NCI-H2029 (cell line): ENCODE results near the gene SCP2D1.
"Not testable (repeated sequence)": the region's sequence is repeated elsewhere in the genome, so short reads cannot be mapped to it uniquely, and the experiment has no call there.

Experiments used
- DNase-seq: peaks from one replicate; lab custom pipeline; 2025; lab: John Stamatoyannopoulos, UW

Gene SCP2D1

DNA sequence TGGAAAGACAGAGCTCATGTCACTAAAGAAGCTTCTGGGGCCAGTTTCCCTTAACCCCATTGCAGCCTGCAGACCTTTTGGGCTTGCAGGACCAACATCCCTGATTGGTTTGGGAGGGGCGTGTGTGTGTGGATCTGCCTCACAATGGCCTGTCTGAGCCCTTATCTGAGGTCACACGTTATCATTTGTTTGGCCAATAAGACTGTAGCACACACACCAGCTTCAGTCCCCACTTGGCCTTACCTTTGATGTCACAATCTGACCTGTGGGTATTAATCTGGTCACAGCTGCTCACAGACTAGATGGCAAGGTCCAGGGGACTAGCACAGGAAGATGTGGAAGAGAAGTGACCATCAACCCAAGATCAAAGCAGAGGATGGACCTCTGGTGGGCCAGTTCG is at the start of gene SCP2D1:
SCP2D1 (plus strand) TSS at position 301 of the 400 bp plus-strand sequence; CDS start at position 334, 33 bp downstream.
- DNase-seq: no peak

GRCh38 chr20:18767676-18768075 is 45.9 kb upstream of the SCP2D1 start:
- no peak for DNase-seq

- no peak for DNase-seq
Measured at GRCh38 chr20:18773566-18773965, 40.0 kb upstream of the SCP2D1 start.

DNA sequence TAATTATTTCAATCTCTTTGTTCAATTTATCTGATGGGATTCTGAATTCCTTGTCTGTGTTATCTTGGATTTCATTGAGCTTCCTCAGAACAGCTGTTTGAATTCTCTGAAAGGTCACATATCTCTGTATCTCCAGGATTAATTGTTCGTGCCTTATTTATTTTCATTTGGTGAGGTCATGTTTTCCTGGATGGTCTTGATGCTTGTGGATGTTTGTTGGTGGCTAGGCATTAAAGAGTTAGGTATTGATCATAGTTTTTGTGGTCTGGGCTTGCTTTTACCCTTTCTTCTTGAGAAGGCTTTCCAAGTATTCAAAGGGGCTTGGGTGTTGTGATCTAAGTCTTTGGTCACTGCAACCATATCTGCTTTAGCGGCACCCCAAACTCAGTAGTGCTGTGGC is 39.4 kb upstream of the SCP2D1 start:
- DNase-seq: no peak

GRCh38 chr20:18775633-18776032 is 38.0 kb upstream of the SCP2D1 start:
- DNase-seq: no peak

- DNase-seq: no peak
Measured at GRCh38 chr20:18778690-18779392, 34.7 kb upstream of the SCP2D1 start.

GRCh38 chr20:18780385-18781130 is 33.0 kb upstream of the SCP2D1 start:
- DNase-seq: no peak

GRCh38 chr20:18781509-18781908 is 32.1 kb upstream of the SCP2D1 start:
- DNase-seq: no peak

- no peak for DNase-seq
Measured at GRCh38 chr20:18783385-18783959, 30.1 kb upstream of the SCP2D1 start.

DNA sequence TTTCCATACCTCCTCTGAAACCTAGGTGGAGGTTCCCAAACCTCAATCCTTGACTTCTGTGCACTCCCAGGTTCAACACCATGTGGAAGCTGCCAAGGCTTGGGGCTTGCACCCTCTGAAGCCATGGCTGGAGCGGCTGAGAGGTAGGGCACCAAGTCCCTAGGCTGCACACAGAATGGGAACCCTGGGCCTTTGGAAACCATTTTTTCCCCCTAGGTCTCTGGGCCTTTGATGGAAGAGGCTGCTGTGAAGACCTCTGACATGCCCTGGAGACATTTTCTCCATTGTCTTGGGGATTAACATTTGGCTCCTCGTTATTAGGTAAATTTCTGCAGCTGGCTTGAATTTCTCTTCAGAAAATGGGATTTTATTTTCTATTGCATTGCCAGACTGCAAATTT is 26.5 kb upstream of the SCP2D1 start:
- not testable (repeated sequence) for DNase-seq

- DNase-seq: no peak
Measured at GRCh38 chr20:18788021-18788420, 25.6 kb upstream of the SCP2D1 start.

DNA sequence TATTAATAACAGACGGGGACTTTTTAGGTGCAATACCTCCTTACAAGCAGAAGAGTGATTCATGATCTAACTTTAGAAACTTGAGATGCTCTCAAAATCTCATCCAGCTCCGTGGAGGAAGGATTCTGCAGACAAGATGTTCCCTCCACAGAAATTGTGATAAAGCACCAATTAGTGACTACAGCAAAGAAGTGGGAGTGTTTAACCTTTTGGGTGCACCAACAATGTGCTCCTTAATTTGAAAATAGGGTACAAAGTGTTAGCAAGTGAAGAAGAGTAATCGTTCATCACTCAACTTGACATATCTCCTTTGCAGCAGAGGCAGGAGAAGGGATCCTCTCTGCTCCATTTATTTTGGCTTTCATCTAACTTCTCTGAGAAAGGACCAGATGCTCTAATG is 22.8 kb upstream of the SCP2D1 start:
- DNase-seq: no peak

- peak; percentile 97 for DNase-seq
Measured at GRCh38 chr20:18793625-18794427, 19.8 kb upstream of the SCP2D1 start.

GRCh38 chr20:18794428-18794787 is 19.2 kb upstream of the SCP2D1 start:
- no peak for DNase-seq

- DNase-seq: no peak
Measured at GRCh38 chr20:18795366-18795765, 18.2 kb upstream of the SCP2D1 start.

DNA sequence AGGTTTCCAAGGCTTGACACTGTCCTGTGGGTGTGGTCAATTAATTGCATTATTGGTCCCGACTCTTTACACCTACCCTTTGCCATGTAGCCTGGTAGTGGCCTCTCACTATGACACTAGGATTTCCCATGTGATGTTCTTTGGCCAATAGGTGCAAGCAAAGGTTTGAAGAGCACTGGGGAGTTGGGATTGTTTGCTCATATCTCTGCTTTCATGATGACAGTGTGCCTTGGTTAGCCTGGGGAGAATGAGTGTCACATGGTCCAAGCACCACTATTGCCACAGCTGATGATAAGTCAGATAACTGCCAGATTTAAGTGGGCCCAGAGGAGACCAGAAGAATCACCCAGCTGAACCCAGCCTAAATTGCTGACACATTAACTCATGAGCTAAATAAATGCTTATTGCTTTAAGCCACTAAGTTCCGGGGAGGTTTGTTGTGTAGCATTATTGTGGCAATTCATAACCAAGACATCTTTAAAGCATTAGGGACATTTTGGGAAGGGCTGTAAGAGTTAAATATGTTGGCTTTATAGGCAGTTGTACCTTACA is 17.2 kb upstream of the SCP2D1 start:
- no peak for DNase-seq

DNA sequence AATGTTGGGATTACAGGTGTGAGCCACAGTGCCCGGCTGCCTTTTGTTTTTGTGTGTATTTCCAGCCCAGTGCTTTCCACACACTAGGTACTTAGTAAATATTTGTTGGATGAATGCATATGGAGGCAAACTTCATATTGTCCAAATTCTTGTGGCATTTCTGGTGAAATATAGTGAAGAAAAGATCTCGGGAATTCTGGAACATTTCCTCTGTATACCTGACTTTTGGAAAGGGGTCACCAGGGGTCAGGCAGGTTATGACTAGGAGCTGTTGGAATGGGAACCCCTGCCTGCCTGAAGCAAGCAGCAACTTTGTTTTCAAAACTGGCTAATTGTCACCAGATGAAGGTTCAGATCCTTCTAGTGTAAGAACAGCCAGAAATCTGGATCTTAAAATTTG is 12.1 kb upstream of the SCP2D1 start:
- no peak for DNase-seq

GRCh38 chr20:18802012-18802634 is 11.5 kb upstream of the SCP2D1 start:
- no peak for DNase-seq

DNA sequence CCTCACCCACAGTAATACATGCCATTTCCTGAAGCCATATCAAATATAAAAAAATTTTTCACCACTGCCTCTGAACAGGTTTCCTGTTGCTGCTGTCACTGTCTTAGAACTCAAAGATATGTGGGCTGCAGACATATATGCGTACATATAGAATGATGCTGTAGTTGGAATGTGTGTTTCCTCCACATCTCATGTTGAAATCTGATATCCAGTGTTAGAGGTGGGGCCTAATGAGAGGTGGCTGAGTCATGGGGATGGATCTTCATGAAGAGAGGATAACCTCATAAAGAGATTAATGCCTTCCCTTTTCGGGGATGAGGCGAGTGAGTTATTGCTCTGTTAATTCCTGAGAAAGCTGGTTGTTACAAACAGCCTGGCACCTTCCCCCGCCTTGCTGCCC is 7.7 kb upstream of the SCP2D1 start:
- no peak for DNase-seq

DNA sequence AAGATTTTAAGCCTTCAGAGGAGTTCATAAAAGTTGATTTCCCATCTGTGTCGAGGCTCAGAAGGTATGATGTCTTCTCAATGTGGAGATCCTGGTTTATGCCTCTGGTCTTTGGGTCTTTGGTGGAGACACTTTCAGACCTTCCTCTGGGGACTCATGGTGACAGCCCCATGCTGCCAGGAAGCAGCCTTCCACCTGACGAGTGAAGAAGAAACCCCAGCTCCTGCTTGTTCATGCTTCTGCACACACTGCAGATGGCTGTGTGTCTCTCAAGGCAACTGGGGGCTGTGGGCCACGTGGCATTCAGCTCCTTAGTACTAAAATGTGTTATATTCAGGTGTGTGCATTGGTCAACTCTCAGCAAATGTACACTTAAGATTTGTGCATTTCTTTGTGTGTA is 4.9 kb upstream of the SCP2D1 start:
- no peak for DNase-seq

DNA sequence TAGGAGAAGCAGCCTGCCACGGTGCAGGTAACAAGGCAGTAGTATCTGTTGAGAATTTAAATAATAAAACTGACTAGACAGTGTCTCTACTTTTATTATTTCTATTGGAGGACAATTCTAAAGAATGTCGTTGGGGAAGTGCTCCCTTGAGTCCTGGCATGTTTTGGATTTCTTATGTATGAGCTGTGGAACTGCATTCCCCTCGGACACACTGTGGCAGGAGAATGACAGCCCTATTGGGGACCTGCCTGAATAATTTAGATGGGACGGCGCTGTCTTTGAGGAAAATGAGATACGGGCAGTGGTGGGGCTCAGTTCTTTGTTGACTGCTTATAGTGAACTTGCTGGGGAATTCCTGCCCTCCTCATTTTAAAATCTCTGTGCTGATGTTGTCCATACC is 2.4 kb upstream of the SCP2D1 start:
- DNase-seq: no peak

DNA sequence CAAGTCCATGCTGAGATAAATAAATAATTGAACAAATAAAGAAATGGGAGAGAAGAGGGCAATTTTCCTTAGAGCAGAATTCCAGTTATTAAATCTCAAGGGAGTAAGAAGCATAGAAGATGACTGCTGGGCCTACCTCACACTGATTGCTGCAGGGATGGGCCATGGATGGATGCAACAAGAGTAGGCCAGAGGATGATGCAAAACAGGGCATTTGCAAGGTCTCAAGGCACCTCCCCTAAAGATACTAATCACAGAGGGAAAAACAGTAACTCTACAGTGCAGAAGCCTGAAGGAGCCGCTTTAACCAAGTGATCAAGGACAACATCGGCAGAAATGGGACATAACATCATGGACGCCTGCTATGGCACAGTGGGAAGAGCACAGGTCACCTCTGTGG is 1.7 kb upstream of the SCP2D1 start:
- no peak for DNase-seq
